Smooth muscle cell (in vitro differentiated cells): Measurements from ENCODE around the gene KRTAP5-2. TPM values are rescaled to one million over a fixed set of nuclear protein-coding genes. Genes with fewer than 3 reads are reported as not detected.
A peak's percentile ranks its signal among the peaks of the same experiment; 100 is the strongest.

ENCODE experiments used
- DNase-seq: peaks from one replicate; lab custom pipeline; 2025; ENCODE audit not compliant: unreplicated experiment; lab: John Stamatoyannopoulos, UW
- H2AFZ ChIP-seq: fragments of 200-600 bp; sonication (generic); 2 replicates; pipeline ENCODE4 v1.6.0; 2016; ENCODE audit warnings: antibody characterized with exemption, low read depth, mild to moderate bottlenecking
- H3F3A ChIP-seq: fragments of 200-600 bp; sonication (generic); 2 replicates; pipeline ENCODE4 v1.6.0; 2017; ENCODE audit warnings: antibody characterized with exemption, low read depth
- H3K27ac ChIP-seq: fragments of 200-600 bp; sonication (generic); 2 replicates; pipeline ENCODE4 v1.5.1; 2016; ENCODE audit warnings: low read depth, mild to moderate bottlenecking
- H3K27me3 ChIP-seq: fragments of 200-600 bp; sonication (generic); 2 replicates; pipeline ENCODE4 v1.6.1; 2016; ENCODE audit warnings: low read depth, mild to moderate bottlenecking
- H3K36me3 ChIP-seq: fragments of 200-600 bp; sonication (generic); 2 replicates; pipeline ENCODE4 v1.5.1; 2016; ENCODE audit warnings: low read depth
- H3K4me1 ChIP-seq: fragments of 200-600 bp; sonication (generic); 2 replicates; pipeline ENCODE4 v1.5.1; 2016; ENCODE audit warnings: low read depth
- H3K4me2 ChIP-seq: fragments of 200-600 bp; sonication (generic); 2 replicates; pipeline ENCODE4 v1.6.0; 2016; ENCODE audit warnings: mild to moderate bottlenecking
- H3K4me3 ChIP-seq: fragments of 200-600 bp; sonication (generic); 2 replicates; pipeline ENCODE4 v1.5.1; 2016; ENCODE audit warnings: mild to moderate bottlenecking
- H3K79me2 ChIP-seq: fragments of 200-600 bp; sonication (generic); 2 replicates; pipeline ENCODE4 v1.6.0; 2016; ENCODE audit warnings: low read depth, mild to moderate bottlenecking
- H3K9ac ChIP-seq: fragments of 200-600 bp; sonication (generic); 2 replicates; pipeline ENCODE4 v1.6.0; 2016; ENCODE audit warnings: low read depth
- H3K9me3 ChIP-seq: fragments of 200-600 bp; sonication (generic); replicated peaks from 2 replicates; pipeline ENCODE4 v1.5.1; 2016; ENCODE audit warnings: low read depth
- H4K20me1 ChIP-seq: fragments of 200-600 bp; sonication (generic); 2 replicates; pipeline ENCODE4 v1.6.0; 2016; ENCODE audit warnings: low read depth
- CTCF ChIP-seq: fragments of 200-600 bp; sonication (generic); IDR thresholded peaks from 2 replicates; pipeline ENCODE4 v1.5.1; 2017; ENCODE audit warnings: borderline replicate concordance, mild to moderate bottlenecking, antibody characterized with exemption; ENCODE audit not compliant: insufficient read depth, poor library complexity, severe bottlenecking
- WGBS: methylation state at CpG from one replicate; pipeline ENCODE4 v1.1.7; 2016; ENCODE audit warnings: low lambda C conversion rate; 5-methylcytosine and 5-hydroxymethylcytosine counted together
- polyA plus RNA-seq: library from polyadenylated mRNA; unstranded; fragments of >200 nt; fragmentation: Nextera tagmentation; extraction: Ambion mirVana; gene quantifications from 2 replicates; pipeline ENCODE4 v1.2.1, GENCODE V29; 2016
- total RNA-seq: library from RNA; depleted of rRNA; stranded (reverse); fragments of >200 nt; gene quantifications from 2 replicates; pipeline ENCODE4 v1.2.3, GENCODE V29; 2014

The KRTAP5-2 gene
- total and polyA plus RNA-seq, 2 experiments from 2014 or later: 0.14 TPM; not detected in 1

GRCh38 chr11:1629326-1630185 lies 31.5 kb upstream of the KRTAP5-2 start, which contains the start of gene KRTAP5-5:
Gene KRTAP5-5 (plus strand): TSS chr11:1629775. CDS start chr11:1629841, 66 bp downstream.
- Histone ChIP-seq H3K9me3 (no peaks in the 10 kb centered on the region), H3F3A (no peaks in the 10 kb centered on the region), H3K4me1 (no peaks in the 10 kb centered on the region), H3K36me3 (no peaks in the 10 kb centered on the region), H3K79me2 (no peaks in the 10 kb centered on the region), H3K4me3 (no peak within 1 kb of the TSS), H4K20me1 (no peaks in the 10 kb centered on the region), H3K27ac (no peak within 1 kb of the TSS), H3K4me2 (no peak within 1 kb of the TSS), H3K27me3 (peaks cover 44% of the 10 kb centered on the region), H3K9ac (no peak within 1 kb of the TSS), H2AFZ (no peak within 1 kb of the TSS)
- DNase-seq: no peak
- no peak for TF ChIP-seq CTCF
- WGBS: 89% methylated on average over 23 of the region's 26 CpGs

GRCh38 chr11:1628506-1629325 lies 30.6 kb upstream of the KRTAP5-2 start:
- Histone ChIP-seq H3K27me3 (peaks cover 44% of the 10 kb centered on the region), H3K4me2 (no peak overlapping the region), H3K27ac (no peak overlapping the region), H3F3A (no peaks in the 10 kb centered on the region), H3K9me3 (no peaks in the 10 kb centered on the region), H3K9ac (no peak overlapping the region), H3K79me2 (no peaks in the 10 kb centered on the region), H3K36me3 (no peaks in the 10 kb centered on the region), H3K4me3 (no peak overlapping the region), H2AFZ (no peak overlapping the region), H3K4me1 (no peaks in the 10 kb centered on the region), H4K20me1 (no peaks in the 10 kb centered on the region)
- WGBS: 40% methylated on average over 34 of the region's 35 CpGs
- TF ChIP-seq CTCF: peak; percentile 88
- peak; percentile 25 for DNase-seq

- H3K36me3 ChIP-seq: no peaks in the 10 kb centered on the region
- H4K20me1 ChIP-seq: no peaks in the 10 kb centered on the region
- no peak overlapping the region for H3K4me2 ChIP-seq
- no peaks in the 10 kb centered on the region for H3K4me1 ChIP-seq
- H3K9me3 ChIP-seq: no peaks in the 10 kb centered on the region
- H3F3A ChIP-seq: no peaks in the 10 kb centered on the region
- no peaks in the 10 kb centered on the region for H3K79me2 ChIP-seq
- H2AFZ ChIP-seq: no peak overlapping the region
- no peak overlapping the region for H3K27ac ChIP-seq
- peaks cover 22% of the 10 kb centered on the region for H3K27me3 ChIP-seq
- DNase-seq: no peak
- H3K9ac ChIP-seq: no peak overlapping the region
- WGBS: 88% methylated on average over 13 of the region's 13 CpGs
- no peak overlapping the region for H3K4me3 ChIP-seq
- TF ChIP-seq CTCF: no peak
These were observed 27.4 kb upstream of the KRTAP5-2 start for GRCh38 chr11:1625541-1625940.
